Left ventricle myocardium superior (tissue), 1 donor: ENCODE measurements around the gene TXLNB. TPM values are rescaled to one million over a fixed set of nuclear protein-coding genes. Genes with fewer than 3 reads are reported as not detected.
A peak's percentile ranks its signal among the peaks of the same experiment; 100 is the strongest.

ENCODE experiments used
- ATAC-seq: fragments of 200-7000 bp; cut with Tn5 transposase; one replicate; pipeline ENCODE4 v1.9.1; 2020; ENCODE audit warnings: mild to moderate bottlenecking, moderate library complexity
- DNase-seq: peaks from one replicate; pipeline ENCODE4 v3.0.0-alpha.2; 2020
- intact Hi-C: fragments of 100-400 bp; cut with micrococcal nuclease; formaldehyde crosslinking; loops from one replicate; pipeline ENCODE4 v1.11.0; 2022
- long read RNA-seq: library from polyadenylated mRNA; unstranded; transcript quantifications from one replicate; pipeline ENCODE4 v2.0.0, GENCODE V29; 2021
- total RNA-seq: library from RNA; stranded (reverse); fragmentation: NEBNext Ultra II Directional; extraction: Animal tissue kit (Norgen Biotek cat#: 25700); gene quantifications from one replicate; pipeline ENCODE4 v1.2.1, GENCODE V29; 2021
- donor health status: DM: no; HTN: yes; CAD: no; lungs with severe emphysema.

Gene TXLNB
- total RNA-seq = 133 TPM
- long read RNA-seq, full-length matches to known transcripts = 36 of 144 reads
- long read RNA-seq, partial matches to known transcripts = 104 of 144 reads
- long read RNA-seq, other reads (novel, unspliced or antisense) = 4 of 144 reads

DNA sequence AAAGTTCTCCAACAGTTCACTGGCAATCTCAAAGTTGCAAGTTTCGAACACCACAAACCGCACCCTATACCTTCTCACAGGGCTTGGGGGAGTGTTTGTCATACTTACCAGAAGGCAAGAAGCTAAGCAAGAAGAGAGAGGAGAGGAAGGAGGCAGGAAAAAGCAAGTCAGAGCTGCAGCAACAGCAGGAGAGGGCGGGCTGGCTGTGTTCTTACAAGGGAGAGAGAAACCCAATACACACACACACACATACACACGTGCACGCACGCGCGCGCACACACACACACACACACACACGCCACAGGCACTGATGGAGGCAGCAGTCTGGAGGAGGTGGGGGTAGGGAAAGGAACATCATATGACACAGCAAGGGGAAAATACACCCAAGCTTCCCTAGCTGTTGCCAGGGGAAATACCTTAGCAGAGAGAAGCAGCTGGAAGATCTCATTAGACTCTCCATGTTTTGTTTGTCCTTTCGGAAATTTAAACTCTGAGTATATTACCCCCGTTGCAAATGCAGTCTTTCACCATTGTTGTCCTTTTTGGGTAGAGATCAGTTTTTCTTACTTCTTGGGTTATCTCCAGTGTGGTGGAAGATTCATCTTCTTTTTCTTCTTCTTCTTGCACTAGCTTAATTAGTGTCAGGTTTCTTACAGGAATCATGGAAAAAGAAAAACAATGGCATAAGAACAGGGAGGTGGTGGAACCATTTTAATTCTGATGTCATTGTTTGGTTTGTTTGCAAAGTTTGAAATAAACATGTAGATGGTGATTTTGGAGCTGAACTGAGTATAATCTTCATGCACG is at the start of gene TXLNB:
TSS of gene TXLNB (minus strand) at position 186 of the 807 bp plus-strand sequence. CDS start 3,099 bp downstream, outside the sequence.
- peak; percentile 83 for ATAC-seq
- intact Hi-C loops = no loop called here
- peak; percentile 89 for DNase-seq

DNA sequence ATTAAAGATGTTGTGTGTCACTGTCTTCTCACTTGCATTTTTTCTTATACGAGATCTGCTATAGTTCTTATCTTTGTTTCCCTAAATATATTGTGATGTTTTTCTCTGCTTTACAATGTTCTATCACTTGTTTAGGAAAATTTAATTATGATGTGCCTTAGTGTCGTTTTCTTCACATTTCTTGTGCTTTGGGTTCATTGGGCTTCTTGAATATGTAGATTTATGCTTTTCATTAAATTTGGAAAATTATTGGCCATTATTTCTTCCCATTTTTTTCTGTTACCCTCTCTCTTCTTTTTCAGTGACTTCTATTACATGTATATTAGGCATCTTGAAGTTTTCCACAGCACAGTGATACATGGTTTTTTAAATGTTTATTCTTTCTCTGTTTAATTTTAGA is 49.3 kb upstream of the TXLNB start:
- intact Hi-C loops = no loop called here
- DNase-seq (no peak), ATAC-seq (no peak)

DNA sequence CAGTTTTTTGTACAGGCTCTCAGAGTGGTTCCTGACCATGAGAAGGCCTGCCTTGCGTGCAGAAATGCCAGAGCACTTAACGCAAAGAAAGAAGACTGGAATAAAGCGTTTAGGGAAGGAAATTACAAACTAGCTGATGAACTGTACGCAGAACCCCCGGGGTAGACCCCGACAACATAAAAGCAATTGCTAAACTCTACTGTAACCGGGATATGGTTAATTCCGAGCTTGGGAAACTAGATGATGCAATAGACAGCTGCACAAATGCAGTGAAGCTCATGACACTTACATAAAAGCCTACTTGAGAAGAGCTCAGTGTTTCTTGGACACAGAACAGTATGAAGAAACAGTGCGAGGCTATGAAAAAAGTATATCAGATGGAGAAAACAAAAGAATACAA is 47.0 kb upstream of the TXLNB start:
- intact Hi-C loops = no loop called here

DNA sequence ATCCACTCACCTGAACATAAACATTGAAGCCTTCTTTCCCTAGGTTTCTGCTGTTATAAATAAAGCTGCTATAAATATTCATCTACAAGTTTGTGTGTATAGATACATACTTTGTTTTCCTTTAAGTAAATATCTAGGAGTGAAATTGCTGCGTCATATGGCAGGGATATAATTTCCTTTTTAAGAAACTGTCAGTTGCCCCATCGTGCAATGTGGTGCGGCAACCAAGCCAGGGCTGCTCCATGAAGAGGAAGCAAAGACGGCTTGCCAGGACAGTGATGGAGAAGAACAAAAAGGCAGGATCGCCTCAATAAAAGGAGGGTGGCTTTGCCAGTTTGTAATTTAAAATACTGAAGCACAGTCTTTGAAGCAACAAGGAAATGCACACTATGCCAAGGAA is 46.0 kb upstream of the TXLNB start:
- DNase-seq = no peak
- intact Hi-C loops = no loop called here
- no peak for ATAC-seq

More for the DNA sequence above, 47.0 kb upstream of the TXLNB start:
- DNase-seq (no peak), ATAC-seq (peak; percentile 88)

DNA sequence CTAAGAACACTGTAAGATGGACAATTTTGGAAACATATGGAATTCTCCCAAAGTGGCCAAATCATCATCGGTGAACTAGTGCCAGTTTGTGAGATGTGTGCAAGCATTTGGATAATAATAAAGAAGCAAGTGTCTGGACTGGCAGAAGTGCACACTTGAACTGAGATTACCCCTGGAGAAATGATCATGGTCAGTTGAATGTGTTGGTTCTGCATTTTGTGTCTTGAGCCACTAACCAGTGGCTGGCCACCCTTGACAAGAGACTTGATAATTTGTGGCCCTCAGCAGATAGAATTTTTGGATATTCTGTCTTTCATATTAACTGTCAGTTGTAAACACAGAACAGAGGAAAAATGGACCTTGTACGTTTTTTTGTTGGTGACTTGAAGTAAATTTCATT is 45.2 kb upstream of the TXLNB start:
- intact Hi-C loops = no loop called here
- DNase-seq (no peak), ATAC-seq (no peak)

DNA sequence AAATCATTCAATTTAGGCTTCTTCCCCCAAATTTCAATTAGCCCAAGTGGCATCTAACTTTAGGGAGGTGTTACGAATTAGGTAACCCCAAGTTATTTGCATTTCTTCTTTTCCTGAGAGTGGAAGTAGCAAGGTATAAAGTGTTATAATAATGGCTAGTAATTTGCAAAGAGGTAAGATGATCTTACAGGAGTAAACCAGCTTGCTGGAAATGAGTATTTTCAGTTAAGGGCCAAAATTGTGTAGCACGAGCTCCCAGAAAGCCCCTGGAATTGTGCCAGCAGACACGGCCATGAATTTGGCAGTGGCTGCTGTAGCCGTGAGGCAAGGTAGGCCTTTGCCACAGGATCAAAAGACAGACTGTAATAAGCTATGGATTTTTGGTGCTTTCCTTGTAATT is 44.7 kb upstream of the TXLNB start:
- DNase-seq = peak; percentile 60
- no peak for ATAC-seq
- intact Hi-C loops = no loop called here

DNA sequence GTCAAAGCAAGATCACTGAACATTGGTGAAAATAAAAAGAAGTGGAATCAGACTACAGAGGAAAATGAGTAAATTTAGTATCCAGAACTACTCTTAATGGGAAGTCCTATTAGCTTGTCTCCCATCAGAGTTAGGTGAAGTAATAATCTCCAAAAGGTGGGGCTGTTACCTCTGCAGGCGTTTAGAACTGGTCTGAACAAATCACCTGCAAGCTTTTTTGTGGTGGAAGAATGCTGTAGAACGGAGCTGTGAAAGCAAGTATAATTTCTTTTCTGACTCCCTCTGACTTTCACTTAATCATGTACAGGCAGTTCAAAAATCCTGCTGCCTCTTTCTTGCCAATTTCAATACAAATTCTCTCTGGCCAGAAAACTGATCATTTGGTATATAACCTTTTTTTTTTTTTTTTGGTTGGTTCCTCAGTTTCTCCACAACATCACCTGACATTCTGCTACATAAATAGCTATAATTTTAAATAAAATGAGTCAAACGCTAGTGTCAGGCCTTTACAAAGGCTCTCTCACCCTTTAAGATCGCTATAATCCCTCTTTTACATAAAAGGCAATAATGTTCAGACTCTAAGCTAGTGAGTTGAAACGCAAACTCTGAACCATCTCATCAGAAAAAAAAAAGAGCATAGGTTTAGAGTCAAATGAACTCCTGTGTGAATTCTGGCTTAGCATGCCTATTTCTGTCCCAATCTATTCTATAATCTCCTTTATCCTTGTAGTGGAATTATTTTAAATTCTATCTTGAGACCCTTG is 43.8 kb upstream of the TXLNB start:
- no peak for DNase-seq
- ATAC-seq = no peak
- intact Hi-C loops = no loop called here

DNA sequence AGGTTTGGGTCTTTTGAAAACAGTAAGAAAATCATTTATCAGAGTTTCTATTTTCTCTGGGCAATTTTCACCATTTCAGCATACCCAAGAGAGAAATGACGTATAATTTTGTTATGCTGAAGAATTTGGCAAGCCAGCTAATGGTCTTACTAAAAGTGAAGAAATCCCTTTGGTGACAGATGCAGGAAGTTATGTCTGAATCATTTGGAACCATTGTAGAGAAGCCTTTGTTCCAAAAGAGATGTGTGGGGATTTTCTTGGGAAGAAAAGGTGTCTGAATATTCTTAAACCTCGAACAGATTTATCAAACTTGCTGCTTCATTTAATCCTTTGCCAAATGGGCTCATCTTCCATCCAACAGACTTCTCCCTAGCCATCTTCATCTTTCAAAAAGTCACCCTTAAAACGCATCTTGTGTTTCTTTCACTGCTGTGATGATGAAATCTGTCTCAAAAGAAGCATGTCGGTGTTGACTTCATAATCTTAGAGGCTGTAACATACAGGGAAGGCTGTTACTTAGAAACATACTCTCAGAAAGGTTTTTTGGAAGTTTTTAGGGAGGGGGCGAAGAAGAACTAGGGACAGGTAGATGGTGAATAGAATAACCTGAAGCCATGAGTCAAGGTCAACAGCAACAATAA is 43.1 kb upstream of the TXLNB start:
- intact Hi-C loops = no loop called here
- peak; percentile 82 for ATAC-seq
- no peak for DNase-seq

DNA sequence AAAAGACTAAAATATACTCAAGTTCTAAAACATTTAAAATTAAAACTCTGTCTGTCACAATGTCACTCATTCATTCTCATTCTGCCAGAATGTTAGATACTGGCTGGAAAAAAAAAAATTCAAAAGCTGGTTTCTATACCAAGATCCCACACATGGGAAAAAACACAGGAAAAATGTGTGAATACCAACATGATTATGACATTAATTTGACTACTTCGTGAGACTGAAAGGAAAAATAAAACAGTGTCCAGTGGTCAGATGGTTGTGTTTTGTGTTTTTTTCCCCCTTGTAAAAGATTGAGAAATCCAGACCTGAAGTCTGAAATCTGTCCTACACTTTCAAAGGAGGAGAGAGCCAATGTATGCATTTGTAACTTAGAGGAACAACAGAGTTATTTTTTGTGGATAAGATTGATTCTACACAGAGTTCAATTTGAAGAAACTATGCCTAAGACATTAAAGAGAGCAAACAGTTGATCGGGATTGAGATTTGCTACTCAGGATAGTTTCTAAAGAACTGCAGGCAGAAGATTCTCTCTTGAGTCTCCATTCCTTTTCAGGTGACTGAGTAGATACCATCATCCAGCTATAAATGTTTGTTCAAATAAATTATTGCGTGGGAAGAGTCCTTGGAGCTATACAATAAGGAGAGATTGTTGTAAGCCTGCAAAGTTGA is 39.2 kb upstream of the TXLNB start:
- ATAC-seq (no peak), DNase-seq (no peak)
- intact Hi-C loops = no loop called here

DNA sequence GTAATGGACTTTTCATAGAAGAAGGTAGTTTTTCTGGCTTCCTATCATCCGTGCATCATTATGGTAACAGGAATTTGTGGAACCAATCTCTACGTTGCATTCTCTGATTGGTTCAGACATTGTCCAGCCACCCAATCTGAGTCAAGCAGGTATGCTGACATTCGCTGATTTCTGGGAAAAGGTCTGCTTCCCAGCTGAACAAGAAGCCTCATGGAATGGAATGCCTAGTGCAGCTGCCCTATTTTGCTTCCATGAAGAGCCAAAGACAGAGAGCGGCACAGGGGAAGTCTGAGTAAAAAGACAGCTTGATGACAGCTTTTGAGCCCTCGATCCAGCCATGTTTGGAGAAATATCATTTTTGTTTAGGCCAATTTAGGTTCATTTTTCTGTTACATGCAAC is 38.5 kb upstream of the TXLNB start:
- no peak for ATAC-seq
- DNase-seq = no peak
- intact Hi-C loops = no loop called here

DNA sequence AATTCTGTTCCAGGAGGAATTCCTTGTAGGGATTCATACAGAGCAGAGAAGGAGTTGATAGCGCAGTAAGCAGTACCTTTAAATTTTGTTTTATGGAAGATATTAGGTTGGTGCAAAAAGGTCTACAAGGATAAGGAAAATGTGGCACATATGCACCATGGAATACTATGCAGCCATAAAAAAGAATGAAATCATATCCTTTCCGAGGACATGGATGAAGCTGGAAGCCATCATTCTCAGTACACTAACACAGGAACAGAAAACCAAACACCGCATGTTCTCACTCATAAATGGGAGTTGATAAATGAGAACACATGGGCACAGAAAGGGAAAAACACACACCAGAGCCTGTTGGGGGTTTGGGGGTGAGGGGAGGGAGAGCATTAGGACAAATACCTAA is 37.4 kb upstream of the TXLNB start:
- intact Hi-C loops = no loop called here
- no peak for DNase-seq
- no peak for ATAC-seq

DNA sequence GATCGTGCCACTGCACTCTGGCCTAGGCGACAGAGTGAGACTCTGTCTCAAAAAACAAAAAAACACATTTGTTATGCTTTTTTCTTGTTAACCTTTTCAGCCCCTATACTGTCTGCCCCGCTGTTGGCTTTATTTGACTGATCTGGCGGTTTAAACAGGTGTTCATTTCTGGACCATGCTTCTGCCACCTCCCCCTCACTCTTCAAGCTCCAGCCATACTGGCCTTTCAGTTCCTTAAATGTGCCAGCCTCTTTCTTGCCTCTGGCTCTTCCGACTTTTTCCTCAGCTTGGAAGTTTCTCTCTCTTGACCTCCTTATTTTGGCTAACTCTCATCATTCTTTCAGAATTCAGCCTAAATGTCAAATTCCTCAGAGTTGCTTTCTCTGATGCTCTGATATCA is 35.2 kb upstream of the TXLNB start:
- ATAC-seq (no peak), DNase-seq (no peak)
- intact Hi-C loops = no loop called here

DNA sequence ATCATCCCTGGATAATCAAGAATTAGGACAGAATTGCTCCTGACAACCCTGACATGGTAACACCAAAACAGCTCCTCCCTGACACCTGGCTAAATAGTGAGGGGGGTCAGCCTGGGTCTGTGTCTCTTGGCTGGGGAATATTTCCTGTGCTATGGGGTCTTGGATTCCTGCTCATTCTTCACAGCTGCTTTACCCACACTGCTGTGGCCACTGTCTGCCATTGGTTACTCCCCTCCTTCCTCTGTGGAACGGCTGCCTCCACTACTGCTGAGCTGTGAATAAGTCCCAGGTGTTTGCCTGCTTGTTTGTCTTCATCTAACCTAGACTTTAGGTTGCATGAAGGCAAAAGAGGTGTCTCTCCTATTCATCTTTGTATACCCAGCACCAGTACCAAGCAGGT is 33.9 kb upstream of the TXLNB start:
- no peak for DNase-seq
- intact Hi-C loops = no loop called here
- ATAC-seq = no peak

DNA sequence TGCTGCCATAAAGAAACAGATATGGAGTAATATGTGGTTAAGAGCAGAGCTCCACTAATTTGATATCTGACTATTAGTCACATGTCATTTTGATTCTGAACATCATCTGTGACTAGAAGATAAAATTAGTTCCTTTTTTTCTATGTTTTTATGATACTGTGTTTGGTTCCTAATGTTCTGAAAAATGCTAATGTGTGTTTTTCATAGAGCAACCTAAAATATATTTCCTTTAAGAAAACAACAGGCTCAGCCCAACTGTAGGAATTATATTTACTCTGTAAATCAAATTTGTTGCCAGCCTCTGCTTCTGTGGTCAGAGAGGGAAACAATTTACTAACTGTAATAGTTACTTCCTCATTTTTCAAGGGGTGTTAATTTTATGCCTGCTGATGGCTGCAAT is 33.3 kb upstream of the TXLNB start:
- intact Hi-C loops = no loop called here
- DNase-seq = no peak
- ATAC-seq = no peak

DNA sequence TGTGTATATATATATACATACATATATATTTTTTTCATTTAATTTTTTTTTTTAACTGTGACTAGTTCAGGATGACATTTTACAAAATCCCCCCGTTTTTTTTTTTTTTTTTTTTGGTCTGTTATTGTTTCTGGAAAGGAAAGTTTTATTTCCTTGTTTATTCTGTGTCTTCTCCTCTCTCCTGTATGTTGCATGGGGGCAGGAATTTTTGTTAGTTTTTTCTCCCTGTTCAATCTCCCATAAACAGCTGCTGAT is 32.4 kb upstream of the TXLNB start:
- intact Hi-C loops = no loop called here
- no peak for DNase-seq

DNA sequence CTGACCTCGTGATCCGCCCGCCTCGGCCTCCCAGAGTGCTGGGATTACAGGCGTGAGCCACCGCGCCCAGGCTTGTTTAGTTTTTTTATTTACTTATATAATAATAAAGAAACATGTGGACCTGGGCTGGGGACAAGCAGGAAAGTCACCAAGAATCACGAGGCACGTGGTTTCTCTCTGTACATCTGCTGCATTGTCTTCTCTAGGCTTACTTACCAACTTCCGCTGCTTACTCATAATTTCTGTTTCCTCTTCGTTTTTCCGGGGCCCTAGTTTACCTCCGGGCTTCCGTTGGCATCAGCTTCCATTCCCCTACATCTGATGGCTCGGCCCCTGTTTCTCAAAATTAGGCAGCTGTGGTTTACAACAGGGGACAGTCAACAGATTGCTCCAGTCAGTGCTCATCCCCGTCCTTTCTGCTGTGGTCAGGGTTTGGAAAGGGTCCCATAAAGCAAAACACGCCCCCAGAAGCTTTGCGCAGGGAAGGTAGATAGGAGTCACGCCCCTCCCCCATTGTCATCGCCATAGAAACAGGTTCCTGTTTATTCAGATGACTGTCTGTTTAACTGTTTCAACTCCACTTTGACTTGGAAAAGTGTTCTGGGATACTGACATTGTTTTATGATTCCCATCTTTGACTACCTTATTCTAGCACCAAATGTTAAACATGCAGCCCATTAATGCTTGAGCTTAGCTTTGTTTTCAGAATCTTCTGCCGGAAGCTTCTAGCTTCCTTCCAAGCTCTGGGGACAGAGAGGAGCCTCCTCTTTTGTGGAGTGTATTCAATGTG is 31.9 kb upstream of the TXLNB start:
- DNase-seq (peak; percentile 62), ATAC-seq (peak; percentile 86)
- intact Hi-C loops = no loop called here

More for the DNA sequence above, 32.4 kb upstream of the TXLNB start:
- ATAC-seq = no peak

DNA sequence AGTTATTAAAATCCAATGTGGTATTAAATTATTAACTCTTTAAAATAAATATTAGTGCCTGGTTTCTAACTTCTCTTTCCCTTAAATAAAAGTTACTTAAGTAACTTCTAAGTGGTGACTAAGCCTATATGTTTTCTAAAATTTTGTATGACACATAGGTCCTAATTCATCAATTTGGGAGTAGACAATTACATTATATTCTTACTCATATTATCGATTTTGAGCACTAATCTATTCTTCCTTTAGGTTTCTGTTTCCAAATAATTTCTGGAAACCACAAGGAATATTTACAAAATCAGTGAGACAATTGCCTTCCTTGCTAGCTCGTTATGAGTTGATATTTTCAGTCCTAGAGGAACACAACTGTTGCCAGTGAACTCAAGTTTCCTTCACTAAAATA is 28.3 kb upstream of the TXLNB start:
- DNase-seq (no peak), ATAC-seq (no peak)
- intact Hi-C loops = no loop called here

DNA sequence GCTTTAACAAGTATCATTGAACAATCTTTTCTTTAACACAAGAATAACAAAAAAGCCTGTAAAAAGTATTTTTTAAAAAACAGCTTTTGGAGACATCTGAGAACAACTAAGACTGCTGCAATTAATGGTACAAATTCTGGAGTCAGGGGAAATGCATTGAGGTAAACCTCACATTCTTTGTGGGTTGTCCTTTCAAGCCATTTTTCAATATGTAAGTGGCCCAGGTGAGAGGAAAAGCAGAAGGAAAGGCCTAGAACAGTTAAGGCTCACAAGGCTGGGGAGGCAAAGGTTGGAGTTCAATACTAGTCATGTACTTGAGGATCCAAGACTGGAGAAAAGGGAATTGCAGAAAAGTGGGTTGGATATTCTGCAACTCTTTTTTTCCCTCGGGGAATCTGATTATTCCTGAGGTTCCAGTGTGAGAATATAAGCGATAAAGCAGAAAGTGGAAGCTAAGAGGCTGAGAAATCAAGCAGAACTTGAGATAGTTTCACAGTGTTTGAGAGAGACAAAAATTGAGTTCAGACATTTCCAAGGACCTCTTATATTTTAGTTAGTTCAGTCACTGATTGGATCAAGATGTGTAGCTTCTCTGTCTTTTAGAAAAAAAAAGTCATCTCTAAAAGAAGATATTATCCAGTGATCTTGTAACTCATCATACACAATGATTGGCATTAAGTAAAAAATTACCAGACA is 25.0 kb upstream of the TXLNB start:
- ATAC-seq (no peak), DNase-seq (no peak)
- intact Hi-C loops = no loop called here
